C4-2B (cell line): ENCODE results near the gene MDM4.

Source experiments
- CTCF ChIP-seq: fragments of 450-650 bp; conservative IDR thresholded peaks from 2 replicates; pipeline ENCODE4 v1.5.1; 2017; ENCODE audit warnings: mild to moderate bottlenecking
- ZFX ChIP-seq: fragments of 450-650 bp; IDR thresholded peaks from 2 replicates; pipeline ENCODE4 v1.6.1; 2017

DNA sequence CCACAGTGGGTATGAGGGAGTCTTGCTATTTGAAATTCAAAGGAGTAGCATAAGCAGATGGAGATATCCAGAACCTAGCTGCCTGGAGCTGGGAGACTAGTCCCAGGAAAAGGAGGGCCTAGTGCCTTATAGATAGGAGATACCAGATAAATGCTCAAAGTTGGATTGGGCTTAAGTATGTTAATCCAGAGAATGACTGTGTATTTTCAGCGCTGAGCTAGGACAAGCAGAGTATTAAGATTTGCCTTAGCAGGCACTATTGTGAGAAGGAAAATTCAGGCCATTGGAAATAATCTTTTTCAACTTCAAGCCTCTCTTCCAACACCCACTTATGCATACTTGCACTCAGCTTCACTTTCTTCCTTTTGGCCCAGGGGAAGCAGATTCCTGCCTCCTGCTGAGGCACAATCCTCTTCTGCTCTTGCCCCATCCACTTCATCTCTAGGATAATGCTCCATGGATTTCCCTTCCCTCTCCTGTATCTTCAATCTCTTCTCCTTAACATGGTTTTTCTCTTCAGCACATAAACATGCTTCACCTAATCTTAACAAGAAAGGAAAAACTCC, 42.7 kb upstream of the MDM4 start:
- no peak for TF ChIP-seq ZFX
- no peak for TF ChIP-seq CTCF
